NCI-H2227 (cell line): Measurements from ENCODE around the gene SOX5.

ENCODE experiments used
- DNase-seq: peaks from one replicate; lab custom pipeline; 2025; ENCODE audit not compliant: unreplicated experiment; lab: John Stamatoyannopoulos, UW

The SOX5 gene

DNA sequence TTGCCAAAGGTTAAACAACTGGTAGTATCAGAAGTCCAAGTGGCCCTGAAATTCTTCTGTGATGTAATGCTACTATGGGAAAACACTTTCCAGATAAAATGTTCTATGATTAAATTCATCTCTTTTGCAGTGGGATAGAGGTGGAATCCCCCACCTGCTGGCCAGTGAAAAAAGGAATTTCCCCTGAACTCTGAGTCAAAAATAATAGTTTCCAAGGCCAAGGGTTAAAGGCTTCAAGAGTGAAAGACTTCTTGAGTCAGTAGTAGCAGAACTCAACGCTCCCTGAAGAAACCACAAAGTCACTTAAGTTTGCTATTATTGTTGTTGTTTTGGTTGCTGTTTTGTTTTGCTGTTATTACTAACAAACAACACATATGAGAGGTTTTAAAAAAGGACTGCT is 330.8 kb downstream of the SOX5 start:
- DNase-seq, result no peak

DNA sequence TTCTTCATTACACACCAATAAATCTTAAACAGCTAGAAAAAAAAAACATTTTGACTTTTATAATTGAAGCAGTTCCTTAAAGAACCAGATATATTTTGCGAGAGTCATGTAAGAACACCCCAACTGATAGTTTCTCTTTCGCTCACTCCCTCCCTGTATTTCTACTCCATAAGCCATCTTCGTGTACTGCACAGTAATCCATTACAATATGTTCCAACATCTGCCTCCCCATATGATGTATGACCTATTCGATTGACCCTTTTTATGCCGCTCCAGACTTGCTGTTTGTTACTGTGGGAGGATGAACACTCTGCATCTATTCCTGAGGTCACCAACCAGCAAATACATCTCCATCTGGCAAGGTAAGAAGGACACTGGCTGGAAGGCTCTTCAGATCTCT is 331.7 kb downstream of the SOX5 start:
- peak; percentile 50 for DNase-seq

GRCh38 chr12:23614280-23614679 is 335.2 kb downstream of the SOX5 start:
- no peak for DNase-seq

- no peak for DNase-seq
These were observed 338.1 kb downstream of the SOX5 start for GRCh38 chr12:23611320-23611719.

- no peak for DNase-seq
These were observed 348.6 kb downstream of the SOX5 start for GRCh38 chr12:23600919-23601318.

- no peak for DNase-seq
These were observed 352.9 kb downstream of the SOX5 start for GRCh38 chr12:23596568-23596967.

- DNase-seq, result no peak
These were observed 361.5 kb downstream of the SOX5 start for GRCh38 chr12:23587833-23588559.

DNA sequence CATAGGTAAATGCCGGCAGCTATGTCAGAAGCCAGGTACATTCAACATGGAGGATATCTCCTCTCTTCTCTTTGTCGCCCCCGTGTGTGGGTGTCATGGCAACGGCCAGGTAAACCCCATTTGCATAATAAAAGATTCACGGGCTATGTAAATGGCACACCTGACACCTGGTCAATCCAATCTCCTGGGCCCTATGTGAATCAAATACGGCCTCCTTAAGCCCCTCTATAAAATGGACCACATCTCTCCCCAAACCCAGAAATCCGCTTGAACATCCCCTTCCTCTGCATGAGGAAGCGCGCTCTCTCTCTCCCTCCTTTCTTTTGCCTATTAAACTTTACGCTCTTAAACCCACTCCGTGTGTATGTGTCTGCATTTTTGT is 363.7 kb downstream of the SOX5 start:
- DNase-seq, result no peak

DNA sequence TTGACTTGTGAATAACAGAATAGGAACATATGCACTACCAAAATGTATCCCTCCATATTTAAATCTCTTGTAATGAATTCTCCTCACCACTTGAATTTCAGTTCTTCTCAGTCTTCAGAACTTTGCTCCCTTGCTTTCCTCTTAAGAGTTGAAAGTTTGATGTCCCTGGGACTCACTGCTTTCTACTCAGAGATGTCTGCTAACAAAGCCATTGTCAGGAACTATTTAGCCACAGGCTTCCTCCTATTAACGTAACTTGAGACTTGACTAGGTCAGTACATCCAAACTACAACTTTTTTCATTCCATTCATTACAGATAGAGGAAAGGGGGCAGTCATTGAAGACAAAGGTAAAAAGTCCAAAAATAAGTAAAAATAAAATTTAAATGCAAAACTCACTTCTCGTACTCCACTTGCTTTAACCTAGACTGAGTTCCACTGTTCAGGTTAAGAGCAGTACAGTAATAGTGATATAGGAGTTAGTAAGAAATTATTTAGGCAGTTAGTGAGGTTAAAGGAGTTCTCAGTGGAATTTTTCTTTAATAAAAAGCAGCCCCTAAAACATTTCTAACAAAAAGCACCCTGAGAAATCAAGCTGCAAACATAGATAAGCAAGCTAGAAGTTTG is 364.2 kb downstream of the SOX5 start:
- DNase-seq, result no peak

DNA sequence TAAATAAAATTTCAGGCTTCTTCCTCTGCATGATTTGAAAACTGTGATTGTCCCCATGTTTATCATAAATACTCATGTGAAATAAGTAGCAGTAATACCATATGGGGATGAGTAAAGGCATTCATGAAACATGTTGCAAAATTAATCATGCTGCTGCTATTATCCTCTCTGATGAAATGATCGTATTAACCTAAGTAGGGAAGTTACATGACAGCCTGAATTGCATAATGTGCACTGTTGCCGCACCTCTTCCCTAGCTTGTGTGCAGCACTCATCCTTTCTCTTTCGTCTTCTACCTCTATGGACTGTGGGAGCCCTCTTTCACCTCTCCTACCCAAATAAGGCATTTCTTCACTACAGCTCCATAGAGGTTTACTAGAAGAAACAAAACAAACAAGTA is 367.6 kb downstream of the SOX5 start:
- DNase-seq, result no peak

DNA sequence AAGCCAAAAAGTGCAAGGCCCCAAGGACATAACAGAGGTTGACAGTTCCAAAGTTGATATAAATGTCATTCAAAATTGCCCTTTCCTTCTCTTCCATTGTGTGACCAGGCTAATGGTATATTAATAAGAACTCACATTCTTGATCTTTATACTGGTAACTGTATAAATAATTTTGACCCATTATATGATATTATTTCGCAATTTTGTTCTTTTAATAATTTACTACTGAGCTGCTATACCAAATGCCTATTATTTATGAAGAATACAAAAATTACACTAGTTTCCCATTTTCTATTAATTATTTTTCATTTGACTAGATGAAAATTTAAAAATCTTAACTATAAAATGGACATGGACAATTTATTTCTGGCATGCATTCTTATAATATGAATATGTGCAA is 370.2 kb downstream of the SOX5 start:
- DNase-seq, result no peak

DNA sequence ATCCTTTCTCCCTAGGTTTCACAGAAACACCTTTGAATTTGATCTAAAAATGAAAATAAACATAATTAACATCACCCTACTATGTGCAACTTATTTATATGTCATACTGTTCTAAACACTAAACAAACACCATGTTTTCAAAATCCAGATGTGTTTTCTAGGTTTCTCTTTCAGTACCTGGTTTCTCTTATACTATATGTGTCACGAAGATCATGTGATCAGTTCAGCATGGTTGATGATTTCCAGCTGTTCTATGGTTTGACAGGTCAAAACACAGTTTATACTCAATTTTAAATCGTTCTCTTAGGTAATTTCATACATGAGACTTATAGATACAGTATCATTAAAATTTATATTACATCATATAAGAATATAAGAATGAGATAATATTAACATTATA is 373.1 kb downstream of the SOX5 start:
- DNase-seq, result no peak

GRCh38 chr12:23569356-23569755 is 380.1 kb downstream of the SOX5 start:
- no peak for DNase-seq

DNA sequence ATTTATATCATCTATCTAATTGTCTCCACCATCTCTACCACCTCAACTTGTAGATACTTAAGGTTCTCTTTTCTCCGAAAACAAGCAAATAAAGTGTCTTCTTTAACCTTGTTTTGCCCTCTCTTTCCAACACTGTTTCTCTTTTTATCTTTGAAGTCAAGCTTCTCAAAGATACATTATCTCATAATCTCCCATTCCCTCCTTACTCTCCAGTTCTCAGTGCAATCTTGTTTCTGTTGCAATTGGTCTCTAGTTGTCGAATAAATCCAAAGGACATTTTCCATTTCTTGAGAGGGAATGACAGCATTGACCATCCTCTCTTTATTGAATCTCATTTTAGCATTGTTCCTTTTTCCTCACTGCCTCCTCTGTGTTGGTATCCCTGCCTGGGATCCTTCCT is 383.3 kb downstream of the SOX5 start:
- no peak for DNase-seq

GRCh38 chr12:23564451-23565152 is 384.9 kb downstream of the SOX5 start:
- DNase-seq, result peak; percentile 9

DNA sequence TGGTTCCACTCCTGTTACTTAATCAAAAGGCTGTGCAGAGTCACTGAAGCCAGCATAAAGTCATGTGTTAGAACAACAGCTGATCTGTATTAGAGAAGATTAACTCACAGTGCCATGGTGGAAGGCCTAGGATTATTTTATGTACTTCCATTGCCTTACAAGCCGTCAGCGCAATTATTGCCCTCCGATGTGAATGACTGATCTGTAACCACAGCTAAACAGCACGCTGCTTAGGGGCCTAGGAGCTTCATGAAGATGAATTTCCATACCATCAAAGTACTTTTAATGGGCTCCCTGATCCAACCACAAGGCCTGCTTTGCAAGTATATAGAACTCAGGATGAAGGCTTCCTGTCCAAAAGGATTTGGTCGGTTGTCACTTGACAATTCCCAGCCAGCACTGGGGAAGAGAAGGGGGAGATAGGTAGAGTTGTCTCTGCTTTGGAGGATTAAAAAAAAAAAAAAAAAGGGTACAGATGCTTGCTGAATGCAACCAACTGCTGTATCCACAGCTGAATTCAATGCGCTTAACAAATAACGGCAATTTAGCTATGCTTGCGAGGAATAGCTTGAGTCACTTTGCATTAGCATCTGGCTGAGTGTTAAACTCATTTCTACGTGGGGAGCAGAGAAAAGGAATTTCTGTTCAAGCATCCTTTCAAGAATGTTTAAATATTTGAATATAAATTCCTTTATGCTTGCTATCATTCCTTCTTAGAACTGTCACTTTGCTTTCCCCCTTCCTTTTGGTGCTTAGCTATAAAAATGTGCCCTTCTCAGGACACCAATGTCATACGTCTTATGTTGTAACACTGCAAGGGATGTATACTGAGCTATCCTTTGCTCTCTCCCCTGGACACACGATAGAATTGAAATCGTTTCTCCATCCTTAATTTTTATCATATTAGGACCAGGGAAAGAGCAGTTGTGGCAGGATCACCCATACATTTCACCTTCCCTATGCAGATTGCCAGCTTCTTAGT is 387.8 kb downstream of the SOX5 start:
- no peak for DNase-seq

GRCh38 chr12:23560611-23561010 is 388.9 kb downstream of the SOX5 start:
- DNase-seq, result no peak

DNA sequence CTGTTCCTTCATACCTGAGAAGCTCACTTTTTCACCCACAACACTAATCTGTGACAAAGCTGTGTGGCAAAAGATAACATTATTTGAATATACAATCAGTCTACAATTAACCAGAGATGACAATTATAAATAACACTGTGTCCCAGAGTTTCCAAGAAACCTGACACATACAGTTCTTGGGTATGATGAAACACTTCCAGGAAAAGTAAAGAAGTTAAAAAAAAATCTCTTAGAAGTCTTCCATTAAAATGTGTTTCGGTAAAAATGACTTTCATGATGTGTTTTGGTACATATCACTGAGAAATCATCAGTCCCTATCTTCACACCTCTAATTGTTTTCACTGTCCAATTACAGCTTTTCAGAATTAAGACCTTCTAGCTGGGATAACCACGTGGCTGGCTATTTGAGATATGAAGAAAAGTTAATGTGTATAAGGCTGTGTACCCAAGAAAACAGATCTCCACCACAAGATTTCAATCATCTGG is 390.2 kb downstream of the SOX5 start:
- DNase-seq, result no peak

- no peak for DNase-seq
These were observed 392.8 kb downstream of the SOX5 start for GRCh38 chr12:23556661-23557060.

DNA sequence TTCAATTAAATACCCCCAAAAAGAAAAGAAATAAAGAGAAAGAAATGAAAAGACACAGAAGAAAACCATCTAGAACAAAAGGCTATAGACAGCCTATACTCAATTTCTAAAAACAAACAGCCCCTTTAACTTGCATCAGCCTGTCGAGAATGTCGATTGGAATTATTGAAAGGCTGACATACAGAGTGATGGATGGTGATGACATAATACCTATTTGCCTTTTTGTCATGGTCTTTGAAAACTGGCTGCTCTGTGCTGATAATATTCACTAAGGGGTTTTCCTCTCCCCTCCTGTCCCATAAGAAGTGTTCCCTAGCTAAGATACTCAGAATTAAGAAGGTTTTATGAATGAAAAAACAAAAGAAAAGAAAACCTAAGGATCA is 393.7 kb downstream of the SOX5 start:
- DNase-seq, result no peak

DNA sequence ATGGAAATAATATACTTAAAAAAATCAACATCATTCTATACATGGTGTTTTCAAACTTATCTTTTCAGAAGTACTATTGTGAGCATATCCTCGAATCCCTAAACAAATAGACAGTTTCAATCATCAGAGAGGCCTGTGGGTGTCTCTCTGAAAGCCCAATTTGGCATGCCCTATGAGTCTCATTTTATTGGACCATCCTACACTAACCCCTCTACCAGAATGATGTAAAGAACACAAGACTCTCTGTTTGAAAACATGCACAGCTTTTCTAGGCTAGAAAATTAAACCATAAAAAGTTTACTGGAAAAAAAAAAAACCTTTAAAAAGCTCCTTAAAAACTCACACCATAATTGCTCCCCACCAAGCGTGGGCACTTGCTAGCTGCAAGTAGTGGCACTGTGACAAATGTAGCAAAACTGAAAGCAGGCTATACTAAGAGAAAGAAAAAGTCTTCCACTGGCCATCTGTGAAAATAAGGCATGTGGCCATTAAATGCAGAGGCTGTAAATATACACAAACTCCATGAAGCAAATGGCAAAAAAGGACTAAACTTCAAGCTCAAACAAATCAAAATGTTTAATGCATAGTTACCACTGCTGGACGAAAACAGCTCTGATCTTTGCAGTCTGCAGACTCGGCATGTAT is 394.2 kb downstream of the SOX5 start:
- no peak for DNase-seq
